A549 (cell line): ENCODE data around the gene ESYT3.

ENCODE experiments used
- FOSL2 ChIP-seq, 2 experiments: fragments of 450-650 bp in 1 of 2; fragments of >200 bp in 1 of 2; sonication (Bioruptor Twin) in 1 of 2; formaldehyde crosslinking; IDR thresholded peaks; 2 replicates each; pipeline versions ENCODE4 v1.5.0 to v1.6.1; 2016 to 2020; ENCODE audit warnings: mild to moderate bottlenecking in 1 of 2, moderate library complexity in 1 of 2
- MYC ChIP-seq: IDR thresholded peaks from 2 replicates; pipeline ENCODE4 v1.6.1; 2012; ENCODE audit warnings: mild to moderate bottlenecking, inconsistent platforms, low read length, improper control_type of control experiment, borderline replicate concordance
- POLR2A ChIP-seq: IDR thresholded peaks from 2 replicates; pipeline ENCODE4 v1.6.1; 2012; ENCODE audit warnings: mild to moderate bottlenecking, low read length
- RAD21 ChIP-seq, 2 experiments: fragments of >200 bp in 1 of 2; sonication (Bioruptor Twin) in 1 of 2; formaldehyde crosslinking in 1 of 2; IDR thresholded peaks in 1 of 2; conservative IDR thresholded peaks in 1 of 2; 2 replicates in 1 of 2; 3 replicates in 1 of 2; pipeline ENCODE4 v1.6.1; 2012 to 2018; ENCODE audit warnings: inconsistent platforms in 1 of 2
- RCOR1 ChIP-seq: fragments of 150-350 bp; IDR thresholded peaks from 2 replicates; pipeline ENCODE4 v1.6.1; 2014; ENCODE audit warnings: antibody characterized with exemption, low read length, low read depth
- RNF2 ChIP-seq: fragments of 200-600 bp; sonication (generic); IDR thresholded peaks from 2 replicates; pipeline ENCODE4 v1.6.1; 2016; ENCODE audit warnings: low read depth, mild to moderate bottlenecking, antibody characterized with exemption, moderate library complexity, borderline replicate concordance
- TF ChIP-seq, protein P1 (sequence below): fragments of >200 bp; sonication (Bioruptor Twin); formaldehyde crosslinking; IDR thresholded peaks from 2 replicates; pipeline ENCODE4 v1.6.1; 2016
- TF ChIP-seq, protein P2 (sequence below): fragments of >200 bp; sonication (Bioruptor Twin); formaldehyde crosslinking; IDR thresholded peaks from 3 replicates; pipeline ENCODE4 v1.5.1; 2016
- TF ChIP-seq, protein P3 (sequence below): fragments of 200-600 bp; sonication (generic); IDR thresholded peaks from 2 replicates; pipeline ENCODE4 v1.6.1; 2016; ENCODE audit warnings: antibody characterized with exemption, mild to moderate bottlenecking, moderate library complexity

DNA sequence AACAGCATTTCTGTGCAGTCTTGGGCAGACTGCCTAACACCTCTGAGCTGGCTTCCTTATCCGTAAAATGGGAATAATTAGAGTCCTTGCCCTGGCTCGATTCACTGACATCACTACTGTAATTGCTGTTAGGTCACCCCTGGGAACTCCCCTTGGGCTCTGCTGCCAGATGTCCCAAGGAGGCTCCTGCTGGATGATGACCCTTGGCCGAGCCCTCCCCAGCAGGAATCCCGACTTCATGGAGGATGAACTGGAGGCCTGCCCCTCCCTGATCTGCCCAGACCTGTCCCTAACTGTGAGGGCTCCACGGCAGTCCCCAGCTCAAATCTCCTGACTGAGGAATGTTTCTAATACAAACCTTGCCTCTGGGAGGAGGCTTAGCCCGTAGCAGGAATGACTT is 18.0 kb downstream of the ESYT3 start:
- TF ChIP-seq POLR2A = no peak
- TF ChIP-seq RNF2 = no peak
- TF ChIP-seq, protein P1, sequence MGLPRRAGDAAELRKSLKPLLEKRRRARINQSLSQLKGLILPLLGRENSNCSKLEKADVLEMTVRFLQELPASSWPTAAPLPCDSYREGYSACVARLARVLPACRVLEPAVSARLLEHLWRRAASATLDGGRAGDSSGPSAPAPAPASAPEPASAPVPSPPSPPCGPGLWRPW = no peak
- TF ChIP-seq RCOR1 = no peak
- no peak for TF ChIP-seq MYC
- TF ChIP-seq RAD21 (conservative IDR thresholded peaks at IDR 0.05 in 1 of 2, IDR thresholded peaks at IDR 0.05 in 1 of 2) = no peak
- TF ChIP-seq, protein P2, sequence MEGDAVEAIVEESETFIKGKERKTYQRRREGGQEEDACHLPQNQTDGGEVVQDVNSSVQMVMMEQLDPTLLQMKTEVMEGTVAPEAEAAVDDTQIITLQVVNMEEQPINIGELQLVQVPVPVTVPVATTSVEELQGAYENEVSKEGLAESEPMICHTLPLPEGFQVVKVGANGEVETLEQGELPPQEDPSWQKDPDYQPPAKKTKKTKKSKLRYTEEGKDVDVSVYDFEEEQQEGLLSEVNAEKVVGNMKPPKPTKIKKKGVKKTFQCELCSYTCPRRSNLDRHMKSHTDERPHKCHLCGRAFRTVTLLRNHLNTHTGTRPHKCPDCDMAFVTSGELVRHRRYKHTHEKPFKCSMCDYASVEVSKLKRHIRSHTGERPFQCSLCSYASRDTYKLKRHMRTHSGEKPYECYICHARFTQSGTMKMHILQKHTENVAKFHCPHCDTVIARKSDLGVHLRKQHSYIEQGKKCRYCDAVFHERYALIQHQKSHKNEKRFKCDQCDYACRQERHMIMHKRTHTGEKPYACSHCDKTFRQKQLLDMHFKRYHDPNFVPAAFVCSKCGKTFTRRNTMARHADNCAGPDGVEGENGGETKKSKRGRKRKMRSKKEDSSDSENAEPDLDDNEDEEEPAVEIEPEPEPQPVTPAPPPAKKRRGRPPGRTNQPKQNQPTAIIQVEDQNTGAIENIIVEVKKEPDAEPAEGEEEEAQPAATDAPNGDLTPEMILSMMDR = no peak
- TF ChIP-seq, protein P3, sequence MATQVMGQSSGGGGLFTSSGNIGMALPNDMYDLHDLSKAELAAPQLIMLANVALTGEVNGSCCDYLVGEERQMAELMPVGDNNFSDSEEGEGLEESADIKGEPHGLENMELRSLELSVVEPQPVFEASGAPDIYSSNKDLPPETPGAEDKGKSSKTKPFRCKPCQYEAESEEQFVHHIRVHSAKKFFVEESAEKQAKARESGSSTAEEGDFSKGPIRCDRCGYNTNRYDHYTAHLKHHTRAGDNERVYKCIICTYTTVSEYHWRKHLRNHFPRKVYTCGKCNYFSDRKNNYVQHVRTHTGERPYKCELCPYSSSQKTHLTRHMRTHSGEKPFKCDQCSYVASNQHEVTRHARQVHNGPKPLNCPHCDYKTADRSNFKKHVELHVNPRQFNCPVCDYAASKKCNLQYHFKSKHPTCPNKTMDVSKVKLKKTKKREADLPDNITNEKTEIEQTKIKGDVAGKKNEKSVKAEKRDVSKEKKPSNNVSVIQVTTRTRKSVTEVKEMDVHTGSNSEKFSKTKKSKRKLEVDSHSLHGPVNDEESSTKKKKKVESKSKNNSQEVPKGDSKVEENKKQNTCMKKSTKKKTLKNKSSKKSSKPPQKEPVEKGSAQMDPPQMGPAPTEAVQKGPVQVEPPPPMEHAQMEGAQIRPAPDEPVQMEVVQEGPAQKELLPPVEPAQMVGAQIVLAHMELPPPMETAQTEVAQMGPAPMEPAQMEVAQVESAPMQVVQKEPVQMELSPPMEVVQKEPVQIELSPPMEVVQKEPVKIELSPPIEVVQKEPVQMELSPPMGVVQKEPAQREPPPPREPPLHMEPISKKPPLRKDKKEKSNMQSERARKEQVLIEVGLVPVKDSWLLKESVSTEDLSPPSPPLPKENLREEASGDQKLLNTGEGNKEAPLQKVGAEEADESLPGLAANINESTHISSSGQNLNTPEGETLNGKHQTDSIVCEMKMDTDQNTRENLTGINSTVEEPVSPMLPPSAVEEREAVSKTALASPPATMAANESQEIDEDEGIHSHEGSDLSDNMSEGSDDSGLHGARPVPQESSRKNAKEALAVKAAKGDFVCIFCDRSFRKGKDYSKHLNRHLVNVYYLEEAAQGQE = no peak
- no peak for TF ChIP-seq FOSL2 (IDR thresholded peaks at IDR 0.05)
- no peak for TF ChIP-seq FOSL2 (CRISPR knock-in tag; IDR thresholded peaks at IDR 0.05)
